Measurements from ENCODE around the gene PPT2. TPM values are rescaled to one million over a fixed set of nuclear protein-coding genes. Genes with fewer than 3 reads are reported as not detected.
"Not testable (repeated sequence)": the region's sequence is repeated elsewhere in the genome, so short reads cannot be mapped to it uniquely, and the experiment has no call there.

Gene PPT2
- total RNA-seq, 4 donors from 2014 or later: 42.8 to 183 (median 72.2) TPM

GRCh38 chr6:32182555-32182981 lies 28.6 kb downstream of the PPT2 start:
- Histone ChIP-seq H3K36me3 (peaks cover 41% of the 10 kb centered on the region), H3K4me3 (no peak overlapping the region), H3K9me3 (no peaks in the 10 kb centered on the region), H3K27ac (no peak overlapping the region), H3K27me3 (no peaks in the 10 kb centered on the region), H3K4me1 (peaks cover 58% of the 10 kb centered on the region)
- 70% methylated on average over 7 of the region's 10 CpGs for WGBS
- no peak for DNase-seq (ENCODE audit: low spot score in 2 of 2)
- TF ChIP-seq EP300 (IDR thresholded peaks at IDR 0.05) (no peak), POLR2AphosphoS5 (IDR thresholded peaks at IDR 0.05) (no peak), CTCF (IDR thresholded peaks at IDR 0.05) (no peak), POLR2A (IDR thresholded peaks at IDR 0.05) (no peak)

- Histone ChIP-seq H3K27ac (no peak overlapping the region), H3K36me3 (peaks cover 45% of the 10 kb centered on the region), H3K4me1 (peaks cover 61% of the 10 kb centered on the region), H3K9me3 (no peaks in the 10 kb centered on the region), H3K4me3 (no peak overlapping the region), H3K27me3 (no peaks in the 10 kb centered on the region)
- no peak for DNase-seq (ENCODE audit: low spot score in 2 of 2)
- no peak for TF ChIP-seq EP300 (IDR thresholded peaks at IDR 0.05)
- no peak for TF ChIP-seq POLR2A (IDR thresholded peaks at IDR 0.05)
- TF ChIP-seq POLR2AphosphoS5 (IDR thresholded peaks at IDR 0.05): no peak
- no peak for TF ChIP-seq CTCF (IDR thresholded peaks at IDR 0.05)
- WGBS: 72% methylated on average over 3 of the region's 3 CpGs
These were observed 29.1 kb downstream of the PPT2 start for GRCh38 chr6:32183030-32183429.

- no peak overlapping the region for H3K4me3 ChIP-seq
- WGBS: 84% methylated on average over 15 of the region's 15 CpGs
- DNase-seq (ENCODE audit: low spot score in 2 of 2): no peak
These were observed 29.6 kb downstream of the PPT2 start for GRCh38 chr6:32183483-32184083.

GRCh38 chr6:32184084-32184640 lies 30.2 kb downstream of the PPT2 start, which contains the start of gene AGER:
TSS of gene AGER (minus strand) at chr6:32184253. CDS start at chr6:32184222, 31 bp downstream.
- no peak for TF ChIP-seq EP300 (IDR thresholded peaks at IDR 0.05)
- TF ChIP-seq POLR2AphosphoS5 (IDR thresholded peaks at IDR 0.05): no peak
- no peak for TF ChIP-seq POLR2A (IDR thresholded peaks at IDR 0.05)
- TF ChIP-seq CTCF (IDR thresholded peaks at IDR 0.05): no peak
- WGBS: 72% methylated on average over 6 of the region's 6 CpGs
- no peaks in the 10 kb centered on the region for H3K27me3 ChIP-seq
- H3K27ac ChIP-seq: peak within 1 kb of the TSS; percentile 65
- H3K9me3 ChIP-seq: no peaks in the 10 kb centered on the region
- no peak within 1 kb of the TSS for H3K4me3 ChIP-seq
- peaks cover 67% of the 10 kb centered on the region for H3K4me1 ChIP-seq
- peaks cover 47% of the 10 kb centered on the region for H3K36me3 ChIP-seq
- peak in 1 of 2 donors; percentile 57 for DNase-seq (ENCODE audit: low spot score in 2 of 2)

More at GRCh38 chr6:32183483-32184083, 29.6 kb downstream of the PPT2 start:
- peaks cover 67% of the 10 kb centered on the region for H3K4me1 ChIP-seq
- no peak overlapping the region for H3K27ac ChIP-seq
- no peaks in the 10 kb centered on the region for H3K27me3 ChIP-seq
- H3K36me3 ChIP-seq: peaks cover 47% of the 10 kb centered on the region
- H3K9me3 ChIP-seq: no peaks in the 10 kb centered on the region
- TF ChIP-seq EP300 (IDR thresholded peaks at IDR 0.05) (no peak), POLR2A (IDR thresholded peaks at IDR 0.05) (no peak), POLR2AphosphoS5 (IDR thresholded peaks at IDR 0.05) (no peak), CTCF (IDR thresholded peaks at IDR 0.05) (no peak)

GRCh38 chr6:32185681-32186131 lies 31.8 kb downstream of the PPT2 start:
- Histone ChIP-seq H3K27ac (peak overlapping the region; percentile 65), H3K4me1 (peaks cover 60% of the 10 kb centered on the region), H3K36me3 (peaks cover 39% of the 10 kb centered on the region)
- not testable (repeated sequence) for H3K27me3 ChIP-seq, H3K9me3 ChIP-seq, H3K4me3 ChIP-seq
- DNase-seq (ENCODE audit: low spot score in 2 of 2): peak; percentile 92 to 96
- WGBS: 13% methylated on average over 11 of the region's 11 CpGs

- H3K27me3 ChIP-seq, H3K4me3 ChIP-seq, H3K9me3 ChIP-seq: not testable (repeated sequence)
- DNase-seq (ENCODE audit: low spot score in 2 of 2): peak in 1 of 2 donors; percentile 54
- WGBS: 66% methylated on average over 10 of the region's 10 CpGs
- Histone ChIP-seq H3K27ac (peak overlapping the region; percentile 65), H3K4me1 (peaks cover 65% of the 10 kb centered on the region), H3K36me3 (peaks cover 33% of the 10 kb centered on the region)
These were observed 32.4 kb downstream of the PPT2 start for GRCh38 chr6:32186151-32186840.

All from suprapubic skin (tissue), 4 donors.